NAMALWA (cell line): ENCODE measurements around the gene PDE4B.
A peak's percentile ranks its signal among the peaks of the same experiment; 100 is the strongest.

Experiments used
- DNase-seq: peaks from one replicate; pipeline ENCODE4 v3.0.0-alpha.2; 2015; ENCODE audit warnings: low spot score

The PDE4B gene

GRCh38 chr1:65882076-65882475 lies 89.4 kb downstream of the PDE4B start:
- no peak for DNase-seq

DNA sequence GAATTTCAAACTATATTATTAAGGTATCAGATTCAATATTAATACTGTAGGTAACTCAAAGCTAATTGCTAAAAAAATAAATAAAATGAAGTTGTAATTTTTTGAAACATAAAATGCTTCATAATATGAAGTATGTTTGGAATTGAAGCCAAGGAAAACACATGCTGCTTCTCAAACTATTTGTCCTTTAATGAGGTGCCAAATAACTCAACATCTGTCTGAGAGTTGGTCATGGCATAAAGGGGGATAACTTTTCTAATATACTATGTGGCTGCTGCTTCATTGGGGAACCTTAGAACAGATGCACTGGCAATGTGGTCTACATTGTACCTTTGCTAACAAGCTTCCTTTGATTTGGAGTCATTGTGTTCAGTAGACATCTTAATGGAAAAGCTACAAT lies 96.7 kb downstream of the PDE4B start:
- no peak for DNase-seq

DNA sequence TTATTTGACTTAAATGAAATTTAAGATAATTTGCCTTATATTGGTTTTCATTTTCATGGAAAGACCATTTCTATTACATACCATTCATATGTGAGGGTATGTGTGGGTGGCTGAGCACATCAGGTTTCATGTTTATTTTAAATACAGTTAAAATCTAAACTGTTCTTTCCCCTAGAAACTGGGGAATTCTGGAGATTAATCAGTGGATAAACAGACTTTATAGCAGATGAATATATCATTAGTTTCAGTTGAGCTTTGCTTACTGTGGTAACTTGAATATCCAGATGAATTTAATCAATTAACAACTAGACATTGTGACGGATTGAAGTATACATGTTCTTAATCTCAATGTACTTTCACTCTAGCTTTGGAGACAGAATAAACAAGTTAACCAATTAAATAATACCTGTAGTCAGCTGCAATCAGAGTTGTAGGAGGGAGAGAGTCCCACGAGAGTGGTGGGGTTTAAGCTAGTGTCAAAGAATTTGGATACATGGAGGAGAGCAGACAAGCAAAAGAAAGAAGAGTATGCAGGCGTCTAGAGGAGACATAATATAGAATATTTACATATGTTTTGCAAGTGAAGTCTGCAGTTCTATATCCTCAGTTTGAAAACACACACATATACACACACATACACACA lies 97.6 kb downstream of the PDE4B start:
- no peak for DNase-seq

GRCh38 chr1:65894738-65895605 lies 102.3 kb downstream of the PDE4B start:
- no peak for DNase-seq

GRCh38 chr1:65896721-65897120 lies 104.0 kb downstream of the PDE4B start:
- no peak for DNase-seq

GRCh38 chr1:65897485-65897884 lies 104.8 kb downstream of the PDE4B start:
- no peak for DNase-seq

DNA sequence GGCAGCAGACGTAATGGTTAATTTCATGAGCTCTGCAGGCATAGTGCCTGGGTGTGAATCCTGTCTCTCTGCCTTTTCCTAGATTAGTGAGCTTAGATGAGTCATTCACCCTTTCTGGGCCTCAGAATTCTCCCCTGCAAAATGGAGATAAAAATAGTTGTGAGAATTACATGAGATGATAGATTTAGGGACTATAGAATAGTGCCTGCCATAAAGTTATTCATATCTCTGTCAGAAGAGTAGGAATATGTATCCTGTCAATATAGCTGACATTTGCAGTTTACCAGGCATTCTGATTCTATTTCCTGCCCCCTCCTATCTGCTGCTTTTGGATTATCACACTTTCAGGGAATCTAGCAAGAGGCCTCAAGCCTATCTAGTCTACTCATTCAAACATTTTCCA lies 112.0 kb downstream of the PDE4B start:
- DNase-seq = no peak

GRCh38 chr1:65910432-65910831 lies 117.7 kb downstream of the PDE4B start:
- no peak for DNase-seq

GRCh38 chr1:65911679-65912078 lies 119.0 kb downstream of the PDE4B start:
- peak; percentile 7 for DNase-seq

DNA sequence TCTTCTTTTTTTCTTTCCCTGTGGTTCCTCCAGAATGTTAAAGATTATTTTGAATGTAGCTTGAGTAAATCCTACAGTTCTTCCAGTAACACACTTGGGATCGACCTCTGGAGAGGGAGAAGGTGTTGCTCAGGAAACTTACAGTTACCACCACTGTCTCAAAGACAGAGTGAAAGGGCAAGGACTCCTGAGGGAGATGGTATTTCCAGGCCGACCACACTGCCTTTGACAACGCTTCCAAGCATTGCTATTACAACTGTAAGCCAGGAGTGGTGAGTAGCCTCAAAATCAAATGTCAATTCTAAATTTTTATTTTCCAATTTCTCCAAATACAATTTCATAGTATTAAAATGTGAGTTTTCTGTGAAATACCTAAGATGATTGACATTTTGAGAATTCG lies 125.9 kb downstream of the PDE4B start:
- no peak for DNase-seq

GRCh38 chr1:65921446-65921845 lies 128.8 kb downstream of the PDE4B start:
- no peak for DNase-seq

DNA sequence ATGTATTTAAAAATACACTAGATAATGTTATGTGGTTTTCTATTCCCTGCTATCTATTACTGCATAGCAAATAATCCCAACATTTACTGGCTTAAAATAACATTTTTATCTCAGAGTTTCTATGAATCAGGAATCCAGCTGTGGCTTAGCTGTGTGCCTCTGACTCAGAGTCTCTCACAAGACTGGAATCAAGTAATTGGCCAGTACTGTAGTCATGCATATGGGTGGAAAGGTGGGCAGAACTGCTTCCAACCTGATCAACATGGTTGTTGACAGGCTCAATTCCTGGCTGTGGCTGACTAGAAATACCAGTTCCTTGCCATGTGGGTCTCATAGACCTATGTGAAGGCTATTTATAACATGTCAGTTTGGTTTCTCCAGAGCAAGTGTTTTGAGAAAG lies 131.8 kb downstream of the PDE4B start:
- DNase-seq = no peak

DNA sequence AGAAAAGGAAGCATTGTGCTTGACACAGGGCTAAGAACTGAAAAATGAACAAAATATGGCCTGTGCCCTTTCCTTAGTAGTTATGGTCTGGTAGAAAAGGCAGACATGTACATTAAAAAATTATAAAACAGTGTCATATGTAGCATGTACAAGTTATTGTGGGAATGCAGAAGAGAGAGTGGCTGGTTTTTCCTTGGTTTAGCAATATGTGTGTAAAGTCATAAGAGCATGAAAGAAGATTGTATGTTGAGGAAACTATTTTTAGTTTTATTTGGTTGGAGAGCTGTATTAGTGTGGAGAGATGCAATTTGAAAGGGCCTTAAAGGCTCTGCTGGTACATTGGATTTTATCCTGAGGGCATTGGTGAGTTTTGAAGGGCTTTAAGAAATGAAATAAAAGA lies 145.8 kb downstream of the PDE4B start:
- DNase-seq = no peak

DNA sequence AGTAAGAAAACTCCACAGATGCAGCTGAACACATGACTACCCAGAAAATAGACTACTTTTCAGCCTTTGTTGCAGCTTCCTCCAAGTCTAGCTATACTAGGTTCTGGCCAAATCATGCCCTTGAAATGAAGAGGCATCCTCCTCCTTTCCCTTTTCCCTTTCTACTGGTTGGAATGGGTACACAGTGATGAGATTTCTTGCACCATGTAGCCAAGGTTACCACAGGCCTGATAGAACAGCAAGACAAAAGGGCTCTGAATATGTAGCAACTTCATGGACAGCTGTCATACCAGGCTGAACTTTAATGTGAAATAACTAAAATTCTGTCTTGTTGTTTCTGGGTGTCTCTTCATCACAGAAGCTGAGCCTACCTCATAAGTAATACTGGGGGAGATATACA lies 146.5 kb downstream of the PDE4B start:
- no peak for DNase-seq

DNA sequence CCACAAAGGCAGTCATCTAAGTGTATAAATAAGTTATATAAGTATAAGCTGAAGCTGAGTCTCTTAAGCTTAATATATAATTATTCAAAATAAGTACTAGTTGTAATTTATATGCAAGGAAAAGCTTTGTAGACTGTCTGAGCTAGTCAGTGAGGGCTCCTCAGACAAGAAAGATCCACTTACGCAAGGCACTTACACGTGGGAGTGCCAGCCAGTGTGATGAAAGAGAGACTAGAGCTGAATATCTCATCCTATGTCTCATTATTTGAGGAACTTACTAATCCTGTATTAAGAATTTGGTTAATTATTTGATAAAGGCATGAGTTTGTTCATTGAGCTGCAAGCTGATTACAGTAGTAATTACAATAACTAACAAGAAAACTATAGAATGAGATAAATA lies 146.9 kb downstream of the PDE4B start:
- no peak for DNase-seq

DNA sequence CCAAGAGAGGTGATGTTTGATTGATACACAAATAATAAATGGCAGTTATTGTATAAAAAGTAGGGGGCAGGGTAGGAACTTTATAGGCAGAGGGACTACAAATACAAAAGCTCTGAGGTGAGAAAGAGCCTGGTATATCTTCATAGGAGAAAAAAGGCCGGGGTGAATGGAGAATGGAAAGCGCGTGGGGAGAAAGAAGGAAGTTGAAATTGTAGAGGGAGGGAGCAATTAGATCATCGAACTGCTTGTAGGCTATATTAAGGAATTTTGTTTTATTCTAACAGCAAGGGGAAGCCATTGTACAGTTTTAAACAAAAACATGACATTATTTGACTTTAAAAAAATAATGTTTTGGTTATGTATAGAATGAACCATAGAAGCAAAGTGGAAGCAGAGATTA lies 147.4 kb downstream of the PDE4B start:
- no peak for DNase-seq

DNA sequence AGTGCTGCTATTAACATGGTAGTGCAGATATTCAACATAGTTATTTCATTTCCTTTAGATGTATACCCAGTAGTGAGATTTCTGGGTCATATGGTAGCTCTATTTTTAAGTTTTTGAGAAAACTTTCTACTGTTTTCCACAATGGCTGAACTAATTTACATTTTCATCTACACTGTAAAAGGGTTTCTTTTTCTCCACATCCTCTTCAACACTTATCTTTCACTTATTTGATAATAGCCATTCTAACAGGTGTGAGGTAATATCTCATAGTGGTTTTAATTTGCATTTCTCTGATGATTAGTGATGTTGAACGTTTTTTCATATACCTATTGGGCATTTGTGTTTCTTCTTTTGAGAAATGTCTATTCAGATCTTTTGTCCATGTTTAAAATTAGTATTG lies 149.8 kb downstream of the PDE4B start:
- no peak for DNase-seq

DNA sequence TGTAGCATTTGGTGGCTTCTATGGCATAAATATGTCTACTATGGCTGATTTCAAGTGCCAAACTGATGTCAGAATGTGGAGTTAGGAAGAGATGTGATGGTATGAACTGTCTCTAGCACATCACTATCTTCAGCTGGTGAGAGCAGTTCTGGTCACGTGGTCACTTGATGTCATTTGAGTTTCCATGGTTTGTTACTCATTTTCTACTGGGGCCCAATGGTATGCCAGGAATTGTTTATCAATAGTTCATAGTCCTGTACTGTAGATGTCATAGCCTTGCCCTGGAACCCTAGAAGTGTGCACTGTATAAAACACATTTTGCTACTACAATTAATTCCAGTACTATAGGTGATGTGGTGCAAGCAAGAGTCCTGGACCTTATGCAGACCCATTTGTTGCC lies 153.7 kb downstream of the PDE4B start:
- DNase-seq = no peak

DNA sequence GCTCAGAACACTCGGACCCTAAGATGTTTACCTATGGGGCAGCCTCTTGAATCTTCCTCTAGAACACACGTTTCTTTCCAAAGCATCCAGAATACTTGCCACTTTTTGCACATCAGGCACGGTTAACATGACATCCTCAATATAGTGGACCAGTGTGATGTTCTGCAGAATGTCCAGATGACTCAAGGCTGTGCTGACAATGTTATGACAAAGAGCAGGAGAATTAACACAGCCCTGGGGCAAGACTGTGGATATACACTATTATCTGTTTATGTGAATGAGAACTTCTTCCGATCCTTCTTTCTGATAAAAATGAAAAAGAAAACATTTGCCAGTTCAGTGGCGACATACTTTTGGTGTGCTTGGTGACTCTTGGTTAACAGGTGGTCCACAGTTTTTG lies 154.3 kb downstream of the PDE4B start:
- no peak for DNase-seq

- DNase-seq = no peak
Observed at GRCh38 chr1:65948609-65949229, 156.0 kb downstream of the PDE4B start.

DNA sequence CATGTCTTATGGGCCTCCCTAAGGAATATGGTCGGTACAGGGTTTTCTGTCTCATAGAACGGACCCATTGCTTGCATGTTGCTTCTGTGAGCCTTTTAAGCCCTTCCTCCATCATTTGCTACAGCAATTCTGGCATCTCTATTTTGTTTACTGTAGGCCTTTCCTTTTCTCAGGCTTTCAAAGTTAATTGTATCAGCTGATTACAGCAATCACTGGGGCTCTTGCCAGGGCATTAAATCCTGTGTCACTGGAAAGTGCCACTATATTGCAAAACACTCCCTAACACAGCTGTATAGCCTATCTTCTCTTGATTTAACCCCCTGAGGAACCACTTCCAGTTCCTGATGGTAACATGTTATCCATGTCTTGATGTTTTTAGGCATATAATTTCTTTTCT lies 156.5 kb downstream of the PDE4B start:
- DNase-seq = no peak

DNA sequence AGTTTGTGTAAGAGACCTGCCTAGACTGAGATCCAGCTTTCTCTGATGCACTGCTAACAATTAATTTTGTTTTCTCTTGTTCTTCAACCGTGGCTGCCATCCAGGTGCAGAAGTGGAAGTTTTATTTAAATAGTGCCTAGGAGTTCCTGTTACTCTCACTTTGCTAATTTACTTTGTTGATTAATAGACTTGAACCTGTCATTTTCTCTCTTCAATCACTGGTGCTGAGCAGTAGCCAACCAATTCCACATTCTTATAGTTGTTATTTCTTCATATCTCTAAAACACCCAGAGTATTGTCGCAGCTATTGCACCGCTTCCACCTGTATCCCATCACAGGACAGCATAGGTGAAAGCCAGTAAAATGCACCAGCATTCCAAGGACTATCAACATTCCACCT lies 157.2 kb downstream of the PDE4B start:
- DNase-seq = no peak

DNA sequence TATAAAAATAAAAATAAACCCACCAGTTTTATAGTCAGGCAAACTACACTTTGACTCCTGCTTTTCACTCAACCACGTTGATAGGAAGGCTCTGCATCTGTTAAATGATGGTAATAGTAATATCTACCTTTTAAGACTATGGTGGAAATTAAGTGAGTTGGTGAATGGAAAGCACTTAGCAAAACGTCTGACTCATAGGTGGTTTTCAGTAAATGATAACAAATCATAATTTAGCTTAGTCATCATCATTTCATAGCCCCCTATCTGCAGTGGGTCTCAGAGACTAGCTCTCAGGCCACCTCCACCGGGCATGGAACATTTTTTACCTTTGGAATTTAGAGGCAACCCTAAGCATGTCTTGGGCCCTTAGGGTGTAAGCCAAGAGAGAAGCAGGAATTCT lies 160.0 kb downstream of the PDE4B start:
- DNase-seq = no peak
